Tibial artery (tissue), 4 donors: ENCODE data around the gene BMP3.
"Not testable (repeated sequence)": the region's sequence is repeated elsewhere in the genome, so short reads cannot be mapped to it uniquely, and the experiment has no call there.

Experiments
- DNase-seq, 2 donors: peaks; one replicate each; pipeline ENCODE4 v3.0.0-alpha.2; 2019
- H3K27ac ChIP-seq, 2 donors: fragments of 200-600 bp; sonication (generic) in 1 of 2; 1 replicate in 1 of 2; 2 replicates in 1 of 2; pipeline ENCODE4 v1.5.1; 2018 to 2019; ENCODE audit warnings: mild to moderate bottlenecking in 1 of 2
- H3K27me3 ChIP-seq, 2 donors: fragments of 200-600 bp; sonication (generic) in 1 of 2; one replicate each; pipeline versions ENCODE4 v1.5.1 to v1.6.0; 2016 to 2019
- H3K36me3 ChIP-seq, 3 donors: fragments of 200-600 bp; sonication (generic) in 2 of 3; one replicate each; pipeline ENCODE4 v1.5.1; 2016 to 2019; ENCODE audit warnings: mild to moderate bottlenecking in 2 of 3
- H3K4me1 ChIP-seq, 4 donors: fragments of 200-600 bp; sonication (generic) in 2 of 4; 1 replicate in 3 of 4; 2 replicates in 1 of 4; pipeline ENCODE4 v1.5.1; 2016 to 2019
- H3K4me3 ChIP-seq, 2 donors: fragments of 200-600 bp; sonication (generic) in 1 of 2; 1 replicate in 1 of 2; 2 replicates in 1 of 2; pipeline ENCODE4 v1.5.1; 2018 to 2019; ENCODE audit warnings: mild to moderate bottlenecking in 2 of 2
- H3K9me3 ChIP-seq, 3 donors: fragments of 200-600 bp; sonication (generic) in 1 of 3; one replicate each; pipeline ENCODE4 v1.5.1; 2016 to 2019
- intact Hi-C: fragments of 100-400 bp; cut with DNase I; formaldehyde crosslinking; loops from one replicate; pipeline ENCODE4 v1.15.0; 2023; ENCODE audit warnings: low total_unique reads
- TF ChIP-seq, protein P1 (sequence below), 2 experiments: fragments of 200-600 bp in 1 of 2; fragments of 450-650 bp in 1 of 2; IDR thresholded peaks; one replicate each; pipeline ENCODE4 v1.5.1; 2017 to 2019; ENCODE audit warnings: antibody characterized with exemption in 2 of 2, mild to moderate bottlenecking in 1 of 2, moderate library complexity in 1 of 2

BMP3 gene

GRCh38 chr4:81003597-81004111 is 26.9 kb upstream of the BMP3 start:
- Histone ChIP-seq H3K4me3 (no peak overlapping the region), H3K27me3 (no peaks in the 10 kb centered on the region), H3K36me3 (no peaks in the 10 kb centered on the region), H3K4me1 (no peaks in the 10 kb centered on the region), H3K27ac (no peak overlapping the region), H3K9me3 (no peaks in the 10 kb centered on the region)
- intact Hi-C loops: no loop called here
- DNase-seq: no peak
- TF ChIP-seq, protein P1, sequence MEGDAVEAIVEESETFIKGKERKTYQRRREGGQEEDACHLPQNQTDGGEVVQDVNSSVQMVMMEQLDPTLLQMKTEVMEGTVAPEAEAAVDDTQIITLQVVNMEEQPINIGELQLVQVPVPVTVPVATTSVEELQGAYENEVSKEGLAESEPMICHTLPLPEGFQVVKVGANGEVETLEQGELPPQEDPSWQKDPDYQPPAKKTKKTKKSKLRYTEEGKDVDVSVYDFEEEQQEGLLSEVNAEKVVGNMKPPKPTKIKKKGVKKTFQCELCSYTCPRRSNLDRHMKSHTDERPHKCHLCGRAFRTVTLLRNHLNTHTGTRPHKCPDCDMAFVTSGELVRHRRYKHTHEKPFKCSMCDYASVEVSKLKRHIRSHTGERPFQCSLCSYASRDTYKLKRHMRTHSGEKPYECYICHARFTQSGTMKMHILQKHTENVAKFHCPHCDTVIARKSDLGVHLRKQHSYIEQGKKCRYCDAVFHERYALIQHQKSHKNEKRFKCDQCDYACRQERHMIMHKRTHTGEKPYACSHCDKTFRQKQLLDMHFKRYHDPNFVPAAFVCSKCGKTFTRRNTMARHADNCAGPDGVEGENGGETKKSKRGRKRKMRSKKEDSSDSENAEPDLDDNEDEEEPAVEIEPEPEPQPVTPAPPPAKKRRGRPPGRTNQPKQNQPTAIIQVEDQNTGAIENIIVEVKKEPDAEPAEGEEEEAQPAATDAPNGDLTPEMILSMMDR (IDR thresholded peaks at IDR 0.05): no peak

DNA sequence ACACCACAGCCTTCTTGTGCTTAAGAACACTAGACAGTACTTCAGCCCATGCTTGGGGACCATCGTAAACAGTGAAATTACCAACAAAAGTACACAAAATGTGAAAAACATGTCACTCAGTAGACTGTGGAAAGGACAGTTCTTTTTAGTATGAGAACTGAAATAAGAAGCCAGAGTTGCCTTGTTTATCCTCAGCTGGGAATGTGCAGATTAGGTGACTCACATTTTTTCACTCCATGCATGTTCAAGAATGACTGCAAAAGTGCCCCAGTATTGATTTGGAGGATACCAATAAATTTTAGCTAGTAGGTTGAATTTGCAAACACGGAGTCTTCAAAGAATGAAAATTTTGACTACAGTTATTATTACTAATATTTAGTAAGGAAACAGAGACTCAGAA is 23.1 kb upstream of the BMP3 start:
- no peak overlapping the region for H3K4me3 ChIP-seq
- no peak overlapping the region for H3K27ac ChIP-seq
- no peaks in the 10 kb centered on the region for H3K36me3 ChIP-seq
- intact Hi-C loops: no loop called here
- TF ChIP-seq, protein P1 (IDR thresholded peaks at IDR 0.05): no peak
- no peaks in the 10 kb centered on the region for H3K9me3 ChIP-seq
- no peaks in the 10 kb centered on the region for H3K27me3 ChIP-seq
- no peak for DNase-seq
- no peaks in the 10 kb centered on the region for H3K4me1 ChIP-seq

GRCh38 chr4:81016566-81016965 is 13.9 kb upstream of the BMP3 start:
- H3K27me3 ChIP-seq, intact Hi-C loops, H3K4me3 ChIP-seq, H3K4me1 ChIP-seq, DNase-seq, H3K36me3 ChIP-seq, H3K9me3 ChIP-seq, H3K27ac ChIP-seq: not testable (repeated sequence)

GRCh38 chr4:81019006-81019405 is 11.5 kb upstream of the BMP3 start:
- H3K27me3 ChIP-seq: no peaks in the 10 kb centered on the region
- no peak overlapping the region for H3K4me3 ChIP-seq
- no peaks in the 10 kb centered on the region for H3K36me3 ChIP-seq
- DNase-seq: no peak
- no peaks in the 10 kb centered on the region for H3K4me1 ChIP-seq
- no peak overlapping the region for H3K27ac ChIP-seq
- TF ChIP-seq, protein P1 (IDR thresholded peaks at IDR 0.05): no peak
- no peaks in the 10 kb centered on the region for H3K9me3 ChIP-seq
- intact Hi-C loops: no loop called here

- Histone ChIP-seq H3K4me3 (no peak overlapping the region), H3K27ac (no peak overlapping the region), H3K36me3 (no peaks in the 10 kb centered on the region), H3K9me3 (no peaks in the 10 kb centered on the region), H3K27me3 (peaks cover 0 to 4% of the 10 kb centered on the region in 2 donors), H3K4me1 (no peaks in the 10 kb centered on the region)
- intact Hi-C loops: no loop called here
- TF ChIP-seq, protein P1 (IDR thresholded peaks at IDR 0.05): no peak
- no peak for DNase-seq
Measured at GRCh38 chr4:81021142-81021944, 9.2 kb upstream of the BMP3 start.

GRCh38 chr4:81021981-81022380 is 8.5 kb upstream of the BMP3 start:
- no peak for DNase-seq
- Histone ChIP-seq H3K9me3 (no peaks in the 10 kb centered on the region), H3K27ac (no peak overlapping the region), H3K4me3 (no peak overlapping the region), H3K4me1 (no peaks in the 10 kb centered on the region), H3K27me3 (peaks cover 0 to 4% of the 10 kb centered on the region in 2 donors), H3K36me3 (no peaks in the 10 kb centered on the region)
- intact Hi-C loops: no loop called here
- TF ChIP-seq, protein P1 (IDR thresholded peaks at IDR 0.05): no peak
